Measurements from ENCODE around the gene KLHDC3.

The KLHDC3 gene

GRCh38 chr6:42970871-42971612 lies 43.0 kb upstream of the KLHDC3 start:
- TF ChIP-seq, protein P1, sequence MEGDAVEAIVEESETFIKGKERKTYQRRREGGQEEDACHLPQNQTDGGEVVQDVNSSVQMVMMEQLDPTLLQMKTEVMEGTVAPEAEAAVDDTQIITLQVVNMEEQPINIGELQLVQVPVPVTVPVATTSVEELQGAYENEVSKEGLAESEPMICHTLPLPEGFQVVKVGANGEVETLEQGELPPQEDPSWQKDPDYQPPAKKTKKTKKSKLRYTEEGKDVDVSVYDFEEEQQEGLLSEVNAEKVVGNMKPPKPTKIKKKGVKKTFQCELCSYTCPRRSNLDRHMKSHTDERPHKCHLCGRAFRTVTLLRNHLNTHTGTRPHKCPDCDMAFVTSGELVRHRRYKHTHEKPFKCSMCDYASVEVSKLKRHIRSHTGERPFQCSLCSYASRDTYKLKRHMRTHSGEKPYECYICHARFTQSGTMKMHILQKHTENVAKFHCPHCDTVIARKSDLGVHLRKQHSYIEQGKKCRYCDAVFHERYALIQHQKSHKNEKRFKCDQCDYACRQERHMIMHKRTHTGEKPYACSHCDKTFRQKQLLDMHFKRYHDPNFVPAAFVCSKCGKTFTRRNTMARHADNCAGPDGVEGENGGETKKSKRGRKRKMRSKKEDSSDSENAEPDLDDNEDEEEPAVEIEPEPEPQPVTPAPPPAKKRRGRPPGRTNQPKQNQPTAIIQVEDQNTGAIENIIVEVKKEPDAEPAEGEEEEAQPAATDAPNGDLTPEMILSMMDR (IDR thresholded peaks at IDR 0.05; ENCODE audit: insufficient read depth, low read depth, low read length, missing control alignments): no peak
- peak; percentile 42 for DNase-seq (ENCODE audit: low read depth)
- H3K4me3 ChIP-seq (ENCODE audit: low read length): no peak overlapping the region

DNA sequence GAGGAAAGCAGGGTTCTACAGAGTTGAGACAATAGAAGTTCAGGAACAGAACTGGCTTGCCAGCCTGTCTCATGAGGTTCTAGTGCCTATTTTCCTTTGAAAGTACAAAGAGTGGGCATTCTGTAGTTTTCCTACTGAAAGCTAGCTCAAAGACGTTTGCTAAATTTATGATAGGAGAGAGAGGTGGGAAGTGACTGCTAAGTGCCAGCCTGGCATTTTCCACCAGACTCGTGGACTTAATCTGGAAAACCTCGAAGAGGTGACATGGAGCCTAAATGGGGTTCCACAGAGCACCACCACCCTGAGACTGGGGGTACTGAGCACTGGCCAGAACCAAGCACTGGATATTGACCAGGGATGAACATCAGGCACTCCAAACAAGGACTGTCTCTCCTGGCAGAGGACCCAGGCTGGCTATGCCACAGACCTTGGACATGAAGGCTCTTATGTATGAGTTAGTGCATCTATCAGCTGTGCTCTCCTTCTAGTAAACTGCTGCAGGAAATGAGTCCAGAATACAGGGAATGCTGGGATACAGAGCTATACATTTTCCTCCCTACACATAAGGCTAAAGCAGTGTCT lies 42.2 kb upstream of the KLHDC3 start:
- TF ChIP-seq, protein P1 (IDR thresholded peaks at IDR 0.05; ENCODE audit: insufficient read depth, low read depth, low read length, missing control alignments): no peak
- no peak overlapping the region for H3K4me3 ChIP-seq (ENCODE audit: low read length)
- no peak for DNase-seq (ENCODE audit: low read depth)

DNA sequence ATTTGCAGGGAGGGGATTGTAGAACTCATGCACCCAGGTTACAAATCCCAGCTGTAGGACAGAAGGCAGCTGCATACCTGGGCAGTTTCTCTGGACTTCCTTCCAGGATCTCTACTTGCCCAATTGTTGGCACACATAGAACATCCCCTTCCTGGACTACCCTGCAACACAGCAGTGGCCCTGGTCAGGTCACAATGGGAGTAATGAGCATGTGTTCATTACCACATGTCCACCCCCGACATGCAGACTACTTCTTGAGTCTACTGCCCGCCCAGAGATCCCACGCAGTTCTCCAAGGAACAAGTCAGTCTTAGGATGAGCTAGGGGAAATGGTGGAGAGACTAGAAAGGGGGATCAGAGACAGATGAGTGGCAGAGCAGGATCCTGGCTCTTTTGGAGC lies 40.1 kb upstream of the KLHDC3 start:
- no peak overlapping the region for H3K4me3 ChIP-seq (ENCODE audit: low read length)
- DNase-seq (ENCODE audit: low read depth): no peak
- TF ChIP-seq, protein P1 (IDR thresholded peaks at IDR 0.05; ENCODE audit: insufficient read depth, low read depth, low read length, missing control alignments): no peak

- DNase-seq (ENCODE audit: low read depth): peak; percentile 78
- TF ChIP-seq, protein P1 (IDR thresholded peaks at IDR 0.05; ENCODE audit: insufficient read depth, low read depth, low read length, missing control alignments): no peak
- no peak overlapping the region for H3K4me3 ChIP-seq (ENCODE audit: low read length)
Measured at GRCh38 chr6:42974919-42975505, 39.0 kb upstream of the KLHDC3 start.

DNA sequence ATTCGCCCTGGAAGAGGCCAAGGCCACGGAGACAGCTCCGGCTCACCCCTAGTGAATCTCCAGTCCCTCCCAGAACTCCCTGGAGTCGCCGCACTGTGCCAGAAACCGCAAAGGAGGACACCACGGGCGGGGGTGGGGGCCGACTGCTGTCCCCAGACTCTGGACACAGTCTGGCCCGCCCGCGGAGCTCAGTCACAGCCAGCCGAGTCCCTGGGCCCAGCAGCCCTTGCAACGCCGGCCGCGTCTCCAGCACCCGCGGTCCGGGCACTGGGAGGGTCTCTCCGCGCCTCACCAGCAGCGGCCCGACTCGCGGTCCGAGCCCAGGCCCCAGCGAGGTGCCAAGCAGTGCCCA lies 35.6 kb upstream of the KLHDC3 start:
- H3K4me3 ChIP-seq (ENCODE audit: low read length): peak overlapping the region; percentile 73
- no peak for DNase-seq (ENCODE audit: low read depth)
- TF ChIP-seq, protein P1 (IDR thresholded peaks at IDR 0.05; ENCODE audit: insufficient read depth, low read depth, low read length, missing control alignments): no peak

GRCh38 chr6:42978839-42979522 lies 35.1 kb upstream of the KLHDC3 start, which contains the start of gene PEX6:
Gene PEX6, minus strand, starts transcription at chr6:42979181. Its CDS starts 31 bp downstream, at chr6:42979150.
- DNase-seq (ENCODE audit: low read depth): peak; percentile 83
- TF ChIP-seq, protein P1 (IDR thresholded peaks at IDR 0.05; ENCODE audit: insufficient read depth, low read depth, low read length, missing control alignments): no peak
- H3K4me3 ChIP-seq (ENCODE audit: low read length): peak within 1 kb of the TSS; percentile 73
